Hepatocyte (in vitro differentiated cells): ENCODE measurements around the gene KCNJ9. TPM values are rescaled to one million over a fixed set of nuclear protein-coding genes. Genes with fewer than 3 reads are reported as not detected.

Experiments used
- DNase-seq: peaks from one replicate; pipeline ENCODE4 v3.0.0-alpha.2; 2016; ENCODE audit warnings: low spot score
- H2AFZ ChIP-seq: fragments of 200-600 bp; sonication (generic); 2 replicates; pipeline ENCODE4 v1.6.0; 2016; ENCODE audit warnings: antibody characterized with exemption, mild to moderate bottlenecking
- H3K27ac ChIP-seq: fragments of 200-600 bp; sonication (generic); 2 replicates; pipeline ENCODE4 v1.5.1; 2016; ENCODE audit warnings: mild to moderate bottlenecking
- H3K27me3 ChIP-seq: fragments of 200-600 bp; sonication (generic); 2 replicates; pipeline ENCODE4 v1.6.1; 2016
- H3K36me3 ChIP-seq: fragments of 200-600 bp; sonication (generic); replicated peaks from 2 replicates; pipeline ENCODE4 v1.5.1; 2016; ENCODE audit warnings: low read depth; ENCODE audit not compliant: insufficient read depth
- H3K4me1 ChIP-seq: fragments of 200-600 bp; sonication (generic); 2 replicates; pipeline ENCODE4 v1.5.1; 2016; ENCODE audit warnings: mild to moderate bottlenecking, moderate library complexity; ENCODE audit not compliant: insufficient read depth
- H3K4me2 ChIP-seq: fragments of 200-600 bp; sonication (generic); 2 replicates; pipeline ENCODE4 v1.6.0; 2016
- H3K4me3 ChIP-seq: fragments of 200-600 bp; sonication (generic); 2 replicates; pipeline ENCODE4 v1.5.1; 2016; ENCODE audit warnings: mild to moderate bottlenecking
- H3K79me2 ChIP-seq: fragments of 200-600 bp; sonication (generic); 2 replicates; pipeline ENCODE4 v1.6.0; 2017; ENCODE audit warnings: mild to moderate bottlenecking
- H3K9me2 ChIP-seq: fragments of 200-600 bp; sonication (generic); replicated peaks from 2 replicates; pipeline ENCODE4 v1.6.0; 2017; ENCODE audit warnings: mild to moderate bottlenecking; ENCODE audit not compliant: insufficient read depth
- H3K9me3 ChIP-seq: fragments of 200-600 bp; sonication (generic); 2 replicates; pipeline ENCODE4 v1.5.1; 2016; ENCODE audit warnings: low read depth, mild to moderate bottlenecking
- H4K20me1 ChIP-seq: fragments of 200-600 bp; sonication (generic); 2 replicates; pipeline ENCODE4 v1.6.0; 2016; ENCODE audit warnings: mild to moderate bottlenecking; ENCODE audit not compliant: insufficient read depth, poor library complexity, severe bottlenecking
- EZH2 ChIP-seq: fragments of 200-600 bp; sonication (generic); IDR thresholded peaks from 2 replicates; pipeline ENCODE4 v1.6.1; 2016; ENCODE audit warnings: antibody characterized with exemption, mild to moderate bottlenecking, borderline replicate concordance
- EZH2phosphoT487 ChIP-seq: fragments of 200-600 bp; sonication (generic); IDR thresholded peaks from one replicate; pipeline ENCODE4 v1.6.1; 2018; ENCODE audit warnings: antibody characterized with exemption, mild to moderate bottlenecking, low read depth, moderate library complexity; ENCODE audit not compliant: unreplicated experiment, severe bottlenecking
- WGBS: methylation state at CpG from one replicate; pipeline ENCODE4 v1.1.6; 2016; ENCODE audit warnings: low lambda C conversion rate; ENCODE audit errors: missing lambda C conversion rate; 5-methylcytosine and 5-hydroxymethylcytosine counted together
- polyA plus RNA-seq: library from polyadenylated mRNA; unstranded; fragments of >200 nt; fragmentation: Nextera tagmentation; extraction: Ambion mirVana; gene quantifications from 2 replicates; pipeline ENCODE4 v1.2.1, GENCODE V29; 2016
- total RNA-seq: library from RNA; depleted of rRNA; stranded (reverse); fragments of >200 nt; gene quantifications from 2 replicates; pipeline ENCODE4 v1.2.3, GENCODE V29; 2014
- TF ChIP-seq, protein P1 (sequence below): fragments of 200-600 bp; sonication (generic); IDR thresholded peaks from 2 replicates; pipeline ENCODE4 v1.5.1; 2016; ENCODE audit warnings: antibody characterized with exemption, mild to moderate bottlenecking; ENCODE audit not compliant: poor library complexity

Gene KCNJ9
- total and polyA plus RNA-seq, 2 experiments from 2014 or later, result not detected

DNA sequence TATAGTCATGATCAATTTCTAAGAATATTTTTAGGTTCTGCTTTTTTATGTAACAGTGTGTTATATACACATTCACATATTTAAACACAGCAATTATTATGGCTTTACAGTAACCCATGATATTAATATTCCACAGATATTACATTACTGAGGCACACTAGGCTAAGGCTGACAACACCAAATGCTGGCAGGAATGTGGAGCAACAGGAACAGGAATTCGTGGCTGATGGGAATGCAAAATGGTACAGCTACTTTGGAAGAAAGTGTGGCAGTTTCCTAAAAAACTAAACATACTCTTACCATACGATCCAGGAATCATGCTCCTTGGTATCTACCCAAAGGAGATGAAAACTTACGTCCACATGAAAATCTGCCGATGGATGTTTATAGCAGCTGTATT lies 1.9 kb upstream of the KCNJ9 start:
- H3K27me3 ChIP-seq, result peaks cover 70% of the 10 kb centered on the region
- no peak for TF ChIP-seq EZH2

DNA sequence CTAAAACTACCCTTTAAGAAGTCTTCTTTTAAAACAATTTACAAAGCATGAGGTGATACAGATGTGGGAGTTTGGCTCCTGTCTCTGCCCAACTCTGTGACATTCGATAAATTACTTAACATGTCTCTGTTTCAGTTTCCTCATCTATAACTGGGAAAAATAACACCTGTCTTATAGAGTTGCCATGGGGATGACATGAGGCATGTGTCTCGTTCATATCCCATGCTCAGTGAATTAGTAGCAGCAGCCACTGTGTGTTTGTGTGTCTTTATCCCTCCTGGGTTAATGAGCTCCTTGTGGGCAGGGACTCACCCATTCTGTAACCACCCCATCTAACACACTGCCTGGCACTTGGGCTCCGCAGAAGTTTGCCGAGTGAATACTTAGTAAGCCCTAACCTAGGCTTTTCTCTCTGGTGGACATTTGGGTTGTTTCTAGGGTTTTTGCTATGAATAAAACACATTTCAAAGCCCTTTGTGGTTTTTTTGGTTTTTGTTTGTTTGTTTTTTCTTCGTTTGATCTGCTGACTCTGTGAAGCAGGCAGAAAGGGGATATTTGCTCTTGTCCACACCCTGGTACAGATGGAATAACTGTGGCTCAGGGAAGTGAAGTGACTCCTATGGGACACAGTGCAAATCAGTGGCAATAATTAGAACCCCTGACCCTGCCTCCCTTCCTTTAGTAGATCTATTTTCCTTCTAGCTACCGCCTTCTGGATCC lies 797 bp upstream of the KCNJ9 start:
- H3K9me3 ChIP-seq, result no peaks in the 10 kb centered on the region
- 61% methylated on average over 6 of the region's 6 CpGs for WGBS
- no peaks in the 10 kb centered on the region for H4K20me1 ChIP-seq
- H3K27me3 ChIP-seq, result peaks cover 70% of the 10 kb centered on the region
- H3K4me1 ChIP-seq, result no peaks in the 10 kb centered on the region
- no peaks in the 10 kb centered on the region for H3K36me3 ChIP-seq
- H3K79me2 ChIP-seq, result no peaks in the 10 kb centered on the region
- no peaks in the 10 kb centered on the region for H3K9me2 ChIP-seq
- no peak for TF ChIP-seq EZH2
- TF ChIP-seq, protein P1, sequence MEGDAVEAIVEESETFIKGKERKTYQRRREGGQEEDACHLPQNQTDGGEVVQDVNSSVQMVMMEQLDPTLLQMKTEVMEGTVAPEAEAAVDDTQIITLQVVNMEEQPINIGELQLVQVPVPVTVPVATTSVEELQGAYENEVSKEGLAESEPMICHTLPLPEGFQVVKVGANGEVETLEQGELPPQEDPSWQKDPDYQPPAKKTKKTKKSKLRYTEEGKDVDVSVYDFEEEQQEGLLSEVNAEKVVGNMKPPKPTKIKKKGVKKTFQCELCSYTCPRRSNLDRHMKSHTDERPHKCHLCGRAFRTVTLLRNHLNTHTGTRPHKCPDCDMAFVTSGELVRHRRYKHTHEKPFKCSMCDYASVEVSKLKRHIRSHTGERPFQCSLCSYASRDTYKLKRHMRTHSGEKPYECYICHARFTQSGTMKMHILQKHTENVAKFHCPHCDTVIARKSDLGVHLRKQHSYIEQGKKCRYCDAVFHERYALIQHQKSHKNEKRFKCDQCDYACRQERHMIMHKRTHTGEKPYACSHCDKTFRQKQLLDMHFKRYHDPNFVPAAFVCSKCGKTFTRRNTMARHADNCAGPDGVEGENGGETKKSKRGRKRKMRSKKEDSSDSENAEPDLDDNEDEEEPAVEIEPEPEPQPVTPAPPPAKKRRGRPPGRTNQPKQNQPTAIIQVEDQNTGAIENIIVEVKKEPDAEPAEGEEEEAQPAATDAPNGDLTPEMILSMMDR, result no peak
- no peak for TF ChIP-seq EZH2phosphoT487
- DNase-seq, result no peak
- no peak overlapping the region for H3K4me2 ChIP-seq
- no peak overlapping the region for H2AFZ ChIP-seq
- no peak overlapping the region for H3K4me3 ChIP-seq
- H3K27ac ChIP-seq, result no peak overlapping the region

More for the DNA sequence above, 1.9 kb upstream of the KCNJ9 start:
- no peaks in the 10 kb centered on the region for H3K9me2 ChIP-seq
- H3K4me1 ChIP-seq, result no peaks in the 10 kb centered on the region
- H3K79me2 ChIP-seq, result no peaks in the 10 kb centered on the region
- DNase-seq, result no peak
- H4K20me1 ChIP-seq, result no peaks in the 10 kb centered on the region
- no peaks in the 10 kb centered on the region for H3K9me3 ChIP-seq
- no peaks in the 10 kb centered on the region for H3K36me3 ChIP-seq
- H3K27ac ChIP-seq, result no peak overlapping the region
- H3K4me3 ChIP-seq, result no peak overlapping the region
- 73% methylated on average over 4 of the region's 4 CpGs for WGBS
- no peak overlapping the region for H2AFZ ChIP-seq
- H3K4me2 ChIP-seq, result no peak overlapping the region

DNA sequence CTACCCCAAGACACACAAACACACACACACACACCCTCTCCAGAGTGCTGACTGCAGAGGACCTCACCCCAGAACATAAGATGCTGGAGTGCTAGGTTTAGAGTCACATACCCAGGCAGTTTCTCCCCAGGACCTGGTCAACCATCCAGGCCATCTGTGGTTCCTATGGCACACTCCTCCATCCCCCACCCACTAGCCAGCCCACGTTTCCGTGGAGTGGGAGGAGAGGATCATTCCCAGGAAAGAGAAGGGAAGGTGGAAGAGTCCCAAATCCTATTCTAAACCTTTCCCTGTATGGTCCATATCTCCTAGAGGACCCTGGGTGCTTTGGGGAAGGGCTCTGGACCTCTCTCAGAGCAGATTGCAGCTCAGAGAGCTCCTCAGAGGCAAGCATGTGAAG lies 1.1 kb downstream of the KCNJ9 start:
- Histone ChIP-seq H3K36me3 (no peaks in the 10 kb centered on the region), H3K27ac (no peak overlapping the region), H3K4me1 (no peaks in the 10 kb centered on the region), H3K9me2 (no peaks in the 10 kb centered on the region), H2AFZ (no peak overlapping the region), H3K4me2 (no peak overlapping the region), H3K9me3 (no peaks in the 10 kb centered on the region), H3K27me3 (peaks cover 54% of the 10 kb centered on the region), H4K20me1 (no peaks in the 10 kb centered on the region), H3K79me2 (no peaks in the 10 kb centered on the region), H3K4me3 (no peak overlapping the region)
- TF ChIP-seq EZH2, result no peak
- TF ChIP-seq, protein P1, result no peak
- TF ChIP-seq EZH2phosphoT487, result no peak
- no peak for DNase-seq
- WGBS, result 50% methylated on average over 2 of the region's 2 CpGs

DNA sequence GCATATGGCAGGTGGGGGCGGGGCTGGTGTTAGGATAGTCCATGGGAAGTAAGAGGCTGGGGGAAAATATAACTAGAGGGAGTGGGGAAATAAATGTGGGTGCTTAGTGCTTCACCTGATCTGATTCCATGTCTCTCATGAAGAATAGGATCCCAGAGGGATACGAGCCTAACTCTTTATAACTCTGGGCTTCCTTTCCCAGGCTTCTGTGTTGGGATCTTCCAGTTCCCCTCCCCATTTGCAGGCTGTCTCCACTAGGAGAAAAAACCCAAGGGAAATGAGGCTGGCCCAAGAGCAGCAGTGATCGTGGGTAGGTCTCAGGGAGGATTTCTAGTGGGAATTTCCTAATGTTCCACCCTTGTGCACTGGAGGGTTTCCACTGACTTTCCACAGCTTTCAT lies 1.6 kb downstream of the KCNJ9 start:
- 65% methylated on average over 3 of the region's 3 CpGs for WGBS
- Histone ChIP-seq H3K27ac (no peak overlapping the region), H3K4me2 (no peak overlapping the region), H4K20me1 (no peaks in the 10 kb centered on the region), H2AFZ (no peak overlapping the region), H3K9me2 (no peaks in the 10 kb centered on the region), H3K36me3 (no peaks in the 10 kb centered on the region), H3K27me3 (peaks cover 53% of the 10 kb centered on the region), H3K4me1 (no peaks in the 10 kb centered on the region), H3K4me3 (no peak overlapping the region), H3K79me2 (no peaks in the 10 kb centered on the region), H3K9me3 (no peaks in the 10 kb centered on the region)
- TF ChIP-seq EZH2, result no peak
- TF ChIP-seq, protein P1, result no peak
- TF ChIP-seq EZH2phosphoT487, result no peak
- DNase-seq, result no peak
